H1 (cell line): ENCODE data around the gene TNXB. TPM values are rescaled to one million over a fixed set of nuclear protein-coding genes. Genes with fewer than 3 reads are reported as not detected.

Experiments used
- ATF3 ChIP-seq: IDR thresholded peaks from 2 replicates; pipeline ENCODE4 v1.6.1; 2011; ENCODE audit warnings: low read depth, mild to moderate bottlenecking, low read length; ENCODE audit not compliant: insufficient read depth
- BRCA1 ChIP-seq: IDR thresholded peaks from 2 replicates; pipeline ENCODE4 v1.6.1; 2012; ENCODE audit warnings: low read depth, low read length, improper control_type of control experiment
- CBX8 ChIP-seq: fragments of 300-800, 300-1000 bp; sonication (generic); IDR thresholded peaks from 2 replicates; pipeline ENCODE4 v1.7.1; 2016; ENCODE audit warnings: low read depth, low read length, borderline replicate concordance
- FOSL1 ChIP-seq: IDR thresholded peaks from 2 replicates; pipeline ENCODE4 v1.6.1; 2011; ENCODE audit warnings: mild to moderate bottlenecking, low read depth, low read length, moderate library complexity; ENCODE audit not compliant: insufficient read depth
- KDM5A ChIP-seq: fragments of 200-600 bp; IDR thresholded peaks from 2 replicates; pipeline ENCODE4 v1.7.1; 2012; ENCODE audit warnings: mild to moderate bottlenecking, low read length, inconsistent platforms, mixed read lengths
- RBBP5 ChIP-seq: IDR thresholded peaks from 2 replicates; pipeline ENCODE4 v1.7.1; 2012; ENCODE audit warnings: low read depth, mild to moderate bottlenecking, inconsistent platforms, low read length, moderate library complexity, borderline replicate concordance
- RFX5 ChIP-seq: IDR thresholded peaks from 2 replicates; pipeline ENCODE4 v1.6.1; 2011; ENCODE audit warnings: low read depth, low read length, improper control_type of control experiment, borderline replicate concordance
- SAP30 ChIP-seq: fragments of 300-600 bp; sonication (generic); IDR thresholded peaks from 2 replicates; pipeline ENCODE4 v1.7.1; 2012; ENCODE audit warnings: low read length, moderate library complexity, mild to moderate bottlenecking, inconsistent platforms; ENCODE audit not compliant: insufficient read depth, insufficient replicate concordance
- SP1 ChIP-seq: IDR thresholded peaks from 2 replicates; pipeline ENCODE4 v1.6.1; 2011; ENCODE audit warnings: low read depth, low read length
- SP4 ChIP-seq: IDR thresholded peaks from 2 replicates; pipeline ENCODE4 v1.6.1; 2012; ENCODE audit warnings: low read length, inconsistent platforms
- SRF ChIP-seq: IDR thresholded peaks from 2 replicates; pipeline ENCODE4 v1.6.1; 2011; ENCODE audit warnings: mild to moderate bottlenecking, low read depth, low read length, moderate library complexity
- SUZ12 ChIP-seq: fragments of 200-600 bp; sonication (generic); IDR thresholded peaks from 2 replicates; pipeline ENCODE4 v1.6.1; 2012; ENCODE audit warnings: mild to moderate bottlenecking, inconsistent platforms, low read length, moderate library complexity, mixed read lengths
- TEAD4 ChIP-seq: IDR thresholded peaks from 2 replicates; pipeline ENCODE4 v1.6.1; 2012; ENCODE audit warnings: low read depth, low read length, inconsistent platforms, mixed read lengths
- YY1 ChIP-seq: IDR thresholded peaks from 2 replicates; pipeline ENCODE4 v1.6.1; 2011; ENCODE audit warnings: low read depth, mild to moderate bottlenecking, low read length
- polyA plus RNA-seq, 7 experiments: library from polyadenylated mRNA; depleted of rRNA in 3 of 7; stranded (reverse) in 5 of 7; unstranded in 2 of 7; fragments of >200 nt in 5 of 7; fragments of 200-250 nt in 2 of 7; gene quantifications; 1 replicate in 5 of 7; 2 replicates in 1 of 7; 4 replicates in 1 of 7; pipeline versions ENCODE4 v1.2.1 to v1.2.3, GENCODE V29; 2011 to 2013; ENCODE audit warnings: missing spikeins in 2 of 7, mixed read lengths in 2 of 7
- total RNA-seq: library from RNA; stranded (reverse); fragmentation: NEBNext Ultra II Directional; extraction: Animal tissue kit (Norgen Biotek cat#: 25700); gene quantifications from 2 replicates; pipeline ENCODE4 v1.2.1, GENCODE V29; 2021
- TF ChIP-seq, protein P1 (sequence below), 3 experiments: IDR thresholded peaks; 1 replicate in 2 of 3; 2 replicates in 1 of 3; pipeline versions ENCODE4 v1.5.1 to v1.6.1; 2011; ENCODE audit warnings: low read length in 3 of 3, mild to moderate bottlenecking in 3 of 3, inconsistent platforms in 2 of 3, low read depth in 1 of 3, moderate library complexity in 1 of 3; ENCODE audit not compliant: insufficient read depth in 1 of 3; ENCODE audit errors: control extremely low read depth in 1 of 3
- TF ChIP-seq, protein P2 (sequence below): IDR thresholded peaks from 2 replicates; pipeline ENCODE4 v1.6.1; 2012; ENCODE audit warnings: low read length, inconsistent platforms
- TF ChIP-seq, protein P3 (sequence below): IDR thresholded peaks from 2 replicates; pipeline ENCODE4 v1.6.1; 2012; ENCODE audit warnings: inconsistent platforms

The TNXB gene
- total and polyA plus RNA-seq, 2 of the 8 experiments (the other 6 are each of a cell fraction or from before 2014, with no cell fraction given) = 3.1 to 4.8 TPM

DNA sequence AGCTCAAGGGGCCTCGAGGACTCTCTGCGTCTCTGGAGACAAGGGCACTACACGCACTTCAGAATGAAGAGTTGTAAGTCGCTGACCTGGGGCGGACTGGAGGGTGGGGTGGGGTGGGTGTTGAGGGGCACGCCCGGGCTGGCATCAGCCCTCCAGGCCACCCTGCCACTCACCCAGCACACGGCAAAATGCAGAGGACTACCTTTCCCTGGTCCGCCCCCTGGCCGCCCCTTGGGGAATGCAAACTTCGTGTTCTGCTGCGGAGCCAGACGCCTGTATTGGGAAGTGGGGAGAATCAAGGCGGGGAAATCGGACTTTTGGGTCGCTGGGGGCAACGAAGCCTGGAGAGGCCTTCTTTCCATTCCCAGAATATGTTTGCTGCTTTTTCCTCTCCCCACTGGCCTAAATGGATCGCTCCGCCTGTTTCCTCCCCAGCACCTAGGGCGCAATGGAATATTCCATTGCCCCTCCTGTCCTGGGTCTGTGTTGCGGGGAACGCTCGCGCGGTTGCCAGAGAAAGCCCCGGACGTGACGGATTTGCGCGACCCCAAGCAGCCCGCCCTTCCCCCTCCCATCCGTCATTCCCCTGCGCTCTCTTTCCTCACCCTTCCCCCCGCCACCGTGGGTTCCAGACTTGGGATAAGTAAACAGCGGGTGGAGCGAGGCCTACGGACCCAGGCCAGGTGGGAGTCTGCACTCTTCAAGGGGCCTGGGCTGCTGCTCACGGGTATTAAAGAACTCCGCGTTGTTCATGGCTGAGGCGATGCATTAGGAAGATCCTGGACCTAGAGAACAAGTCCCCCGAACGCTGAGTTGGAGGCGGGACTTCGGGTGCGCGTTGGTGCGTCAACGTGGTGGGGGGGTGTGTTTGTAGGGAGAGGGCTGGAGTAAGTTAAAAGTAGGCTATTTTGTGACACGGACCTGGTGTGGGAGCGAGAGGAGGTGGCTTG, 44.7 kb upstream of the TNXB start, which contains the start of gene PPT2 (continued):
- TF ChIP-seq SP1 (peak; percentile 68; the same call in 1 of the 2 replicates), YY1 (0 out of 2 replicates have a peak, but pooled peaks have one; percentile 9), SAP30 (peak; percentile 94), KDM5A (peak; percentile 78), ATF3 (peak; percentile 79), CBX8 (no peak), FOSL1 (no peak), SRF (peak; percentile 79), TEAD4 (no peak), BRCA1 (peak; percentile 49; the same call in 1 of the 2 replicates), RBBP5 (no peak), RFX5 (no peak), SUZ12 (no peak), SP4 (no peak; the same call in 1 of the 2 replicates)
- TF ChIP-seq, protein P1, sequence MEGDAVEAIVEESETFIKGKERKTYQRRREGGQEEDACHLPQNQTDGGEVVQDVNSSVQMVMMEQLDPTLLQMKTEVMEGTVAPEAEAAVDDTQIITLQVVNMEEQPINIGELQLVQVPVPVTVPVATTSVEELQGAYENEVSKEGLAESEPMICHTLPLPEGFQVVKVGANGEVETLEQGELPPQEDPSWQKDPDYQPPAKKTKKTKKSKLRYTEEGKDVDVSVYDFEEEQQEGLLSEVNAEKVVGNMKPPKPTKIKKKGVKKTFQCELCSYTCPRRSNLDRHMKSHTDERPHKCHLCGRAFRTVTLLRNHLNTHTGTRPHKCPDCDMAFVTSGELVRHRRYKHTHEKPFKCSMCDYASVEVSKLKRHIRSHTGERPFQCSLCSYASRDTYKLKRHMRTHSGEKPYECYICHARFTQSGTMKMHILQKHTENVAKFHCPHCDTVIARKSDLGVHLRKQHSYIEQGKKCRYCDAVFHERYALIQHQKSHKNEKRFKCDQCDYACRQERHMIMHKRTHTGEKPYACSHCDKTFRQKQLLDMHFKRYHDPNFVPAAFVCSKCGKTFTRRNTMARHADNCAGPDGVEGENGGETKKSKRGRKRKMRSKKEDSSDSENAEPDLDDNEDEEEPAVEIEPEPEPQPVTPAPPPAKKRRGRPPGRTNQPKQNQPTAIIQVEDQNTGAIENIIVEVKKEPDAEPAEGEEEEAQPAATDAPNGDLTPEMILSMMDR (IDR thresholded peaks at IDR 0.05; ENCODE audit: control extremely low read depth in 1 of 3, insufficient read depth in 1 of 3, low read depth in 1 of 3, low read length in 3 of 3) = peak in 2 of 3 experiments; percentile 13 to 24; a peak in 3 of 4 replicates
- TF ChIP-seq, protein P2, sequence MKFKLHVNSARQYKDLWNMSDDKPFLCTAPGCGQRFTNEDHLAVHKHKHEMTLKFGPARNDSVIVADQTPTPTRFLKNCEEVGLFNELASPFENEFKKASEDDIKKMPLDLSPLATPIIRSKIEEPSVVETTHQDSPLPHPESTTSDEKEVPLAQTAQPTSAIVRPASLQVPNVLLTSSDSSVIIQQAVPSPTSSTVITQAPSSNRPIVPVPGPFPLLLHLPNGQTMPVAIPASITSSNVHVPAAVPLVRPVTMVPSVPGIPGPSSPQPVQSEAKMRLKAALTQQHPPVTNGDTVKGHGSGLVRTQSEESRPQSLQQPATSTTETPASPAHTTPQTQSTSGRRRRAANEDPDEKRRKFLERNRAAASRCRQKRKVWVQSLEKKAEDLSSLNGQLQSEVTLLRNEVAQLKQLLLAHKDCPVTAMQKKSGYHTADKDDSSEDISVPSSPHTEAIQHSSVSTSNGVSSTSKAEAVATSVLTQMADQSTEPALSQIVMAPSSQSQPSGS = 0 out of 2 replicates have a peak, but pooled peaks have one; percentile 57
- TF ChIP-seq, protein P3, sequence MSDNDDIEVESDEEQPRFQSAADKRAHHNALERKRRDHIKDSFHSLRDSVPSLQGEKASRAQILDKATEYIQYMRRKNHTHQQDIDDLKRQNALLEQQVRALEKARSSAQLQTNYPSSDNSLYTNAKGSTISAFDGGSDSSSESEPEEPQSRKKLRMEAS = peak; percentile 66
